GM12873 (cell line): ENCODE data around the gene STYXL2.
A peak's percentile ranks its signal among the peaks of the same experiment; 100 is the strongest.

Source experiments
- TF ChIP-seq, protein P1 (sequence below): IDR thresholded peaks from 2 replicates; pipeline ENCODE4 v1.5.1; 2012; ENCODE audit warnings: low read depth, mild to moderate bottlenecking, moderate library complexity, low read length, control low read depth; ENCODE audit not compliant: insufficient read depth; ENCODE audit errors: missing control alignments

Gene STYXL2

DNA sequence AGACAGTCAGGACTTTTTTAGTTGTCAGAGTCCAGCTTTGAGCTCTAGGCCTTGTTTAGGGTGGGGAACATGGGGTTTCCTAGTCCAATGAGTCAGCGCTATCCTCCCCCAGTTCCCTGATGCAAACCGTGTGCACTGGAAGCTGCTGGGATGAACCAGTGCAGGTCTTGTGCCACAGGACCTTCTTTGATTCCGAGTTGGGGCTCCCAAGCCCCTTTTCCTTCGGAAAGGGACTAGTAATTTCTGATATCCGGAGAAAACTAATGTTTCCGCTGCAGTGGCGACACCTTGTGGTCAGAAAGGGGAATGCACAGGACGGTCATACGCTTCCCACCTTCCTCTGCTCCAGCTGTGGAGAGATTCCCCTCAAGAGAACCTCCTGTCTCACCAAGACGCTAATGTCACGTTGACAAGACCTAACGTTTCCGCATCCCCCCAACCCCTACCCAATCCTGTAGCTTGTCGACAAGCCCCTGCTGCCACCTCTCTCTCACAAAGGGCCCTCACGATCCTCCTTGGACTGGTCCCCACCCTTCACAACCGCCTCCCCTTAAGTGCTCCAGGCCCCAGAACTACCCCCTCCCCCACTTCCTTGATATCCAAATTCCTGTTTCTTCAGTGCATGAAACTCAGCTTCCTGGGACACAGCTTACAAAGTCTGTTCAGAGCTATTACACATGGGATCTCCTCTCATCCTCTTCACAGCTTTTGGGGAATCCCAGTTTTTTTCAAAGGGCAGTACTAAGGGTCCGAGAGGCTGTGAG is 34.6 kb upstream of the STYXL2 start:
- TF ChIP-seq, protein P1, sequence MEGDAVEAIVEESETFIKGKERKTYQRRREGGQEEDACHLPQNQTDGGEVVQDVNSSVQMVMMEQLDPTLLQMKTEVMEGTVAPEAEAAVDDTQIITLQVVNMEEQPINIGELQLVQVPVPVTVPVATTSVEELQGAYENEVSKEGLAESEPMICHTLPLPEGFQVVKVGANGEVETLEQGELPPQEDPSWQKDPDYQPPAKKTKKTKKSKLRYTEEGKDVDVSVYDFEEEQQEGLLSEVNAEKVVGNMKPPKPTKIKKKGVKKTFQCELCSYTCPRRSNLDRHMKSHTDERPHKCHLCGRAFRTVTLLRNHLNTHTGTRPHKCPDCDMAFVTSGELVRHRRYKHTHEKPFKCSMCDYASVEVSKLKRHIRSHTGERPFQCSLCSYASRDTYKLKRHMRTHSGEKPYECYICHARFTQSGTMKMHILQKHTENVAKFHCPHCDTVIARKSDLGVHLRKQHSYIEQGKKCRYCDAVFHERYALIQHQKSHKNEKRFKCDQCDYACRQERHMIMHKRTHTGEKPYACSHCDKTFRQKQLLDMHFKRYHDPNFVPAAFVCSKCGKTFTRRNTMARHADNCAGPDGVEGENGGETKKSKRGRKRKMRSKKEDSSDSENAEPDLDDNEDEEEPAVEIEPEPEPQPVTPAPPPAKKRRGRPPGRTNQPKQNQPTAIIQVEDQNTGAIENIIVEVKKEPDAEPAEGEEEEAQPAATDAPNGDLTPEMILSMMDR, result peak; percentile 97

DNA sequence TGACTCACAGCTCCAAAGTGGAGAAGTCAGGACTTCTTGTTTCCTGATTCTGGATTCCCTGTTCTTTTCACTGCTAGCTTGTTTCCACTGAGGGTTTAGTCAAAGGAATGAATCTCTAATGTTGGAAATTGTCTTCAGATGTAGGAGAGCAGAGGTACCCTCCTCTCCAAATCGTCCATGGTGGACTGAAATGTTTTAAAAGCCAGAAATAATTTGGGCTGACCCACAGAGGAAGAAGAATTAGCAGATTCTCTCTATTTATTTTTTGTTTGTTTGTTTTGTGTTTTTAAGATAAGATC is 34.1 kb upstream of the STYXL2 start:
- TF ChIP-seq, protein P1, result no peak

DNA sequence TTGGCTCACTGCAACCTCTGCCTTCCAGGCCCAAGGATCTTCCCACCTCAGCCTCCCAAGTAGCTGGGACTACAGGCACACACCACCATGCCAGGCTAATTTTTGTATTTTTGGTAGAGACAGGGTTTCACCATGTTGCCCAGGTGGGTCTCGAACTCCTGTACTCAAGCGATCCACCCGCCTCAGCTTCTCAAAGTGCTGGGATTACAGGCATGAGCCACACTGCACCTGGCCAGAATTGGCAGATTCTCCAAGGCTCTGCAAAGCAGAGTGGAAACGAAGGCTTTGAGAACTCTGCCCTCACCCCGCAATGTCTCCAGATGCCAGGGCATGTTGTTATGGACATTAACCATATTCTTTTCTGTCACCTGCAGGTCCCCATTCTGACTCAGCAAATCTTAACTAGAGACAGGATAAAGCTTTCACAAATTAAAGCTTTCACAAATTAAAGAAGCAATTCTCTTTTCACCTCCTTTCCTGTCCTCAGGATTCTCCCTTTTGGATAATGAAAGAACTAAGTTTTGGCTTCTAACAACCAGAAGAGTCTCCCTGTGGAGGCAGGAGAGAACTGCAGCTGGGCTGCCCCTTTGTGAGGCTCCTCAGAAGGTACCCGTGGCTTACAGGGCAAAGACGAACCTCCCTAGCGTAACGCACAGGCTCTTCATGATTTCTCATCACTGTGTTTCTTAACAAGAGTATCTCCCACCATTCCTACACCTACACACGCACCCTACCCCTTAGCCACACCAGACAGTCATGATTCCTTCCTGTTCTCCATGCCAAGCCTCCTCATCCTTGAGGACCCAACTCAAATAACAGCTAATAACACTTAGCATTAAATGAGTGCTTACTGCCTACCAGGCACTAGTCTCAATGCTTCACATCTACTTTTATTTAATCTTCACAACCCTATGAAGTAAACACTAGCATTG is 33.5 kb upstream of the STYXL2 start:
- TF ChIP-seq, protein P1, result peak; percentile 53

DNA sequence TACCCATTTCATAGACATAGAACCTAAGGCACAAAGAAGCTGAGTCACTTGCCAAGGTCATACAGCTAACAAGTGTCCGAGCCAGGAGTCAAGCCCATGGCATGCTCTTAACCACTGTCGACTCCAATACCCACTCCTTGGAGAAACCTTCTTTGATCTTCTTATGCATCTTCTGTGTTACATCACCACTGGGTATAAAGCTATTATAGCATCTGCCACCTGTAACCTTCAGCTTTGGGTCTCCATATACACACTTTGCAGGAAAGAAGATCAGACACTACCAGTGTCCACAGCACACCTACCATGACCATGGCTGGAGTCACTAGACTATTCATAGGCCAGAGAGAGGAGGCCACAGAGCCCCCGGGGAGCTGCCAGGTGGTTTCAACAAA is 32.8 kb upstream of the STYXL2 start:
- TF ChIP-seq, protein P1, result no peak

DNA sequence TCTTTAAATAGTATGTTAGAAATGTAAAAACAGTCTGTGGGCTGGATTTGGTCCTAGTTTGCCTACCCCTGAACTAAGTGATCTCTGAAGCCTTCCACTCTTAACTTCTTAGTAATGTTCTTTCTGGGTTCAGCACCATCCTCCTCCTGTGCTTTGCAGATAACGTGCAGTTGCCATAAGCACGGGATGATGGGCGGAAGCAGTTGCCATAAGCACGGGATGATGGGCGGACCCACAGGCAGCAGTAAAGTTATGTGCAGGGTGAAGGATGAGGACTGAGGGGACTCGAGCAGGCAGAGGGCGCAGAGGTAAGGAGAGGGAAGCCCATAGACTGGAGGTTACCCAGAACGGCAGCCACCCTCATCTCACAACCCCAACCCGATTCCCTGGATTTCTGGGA is 29.3 kb upstream of the STYXL2 start:
- TF ChIP-seq, protein P1, result no peak

DNA sequence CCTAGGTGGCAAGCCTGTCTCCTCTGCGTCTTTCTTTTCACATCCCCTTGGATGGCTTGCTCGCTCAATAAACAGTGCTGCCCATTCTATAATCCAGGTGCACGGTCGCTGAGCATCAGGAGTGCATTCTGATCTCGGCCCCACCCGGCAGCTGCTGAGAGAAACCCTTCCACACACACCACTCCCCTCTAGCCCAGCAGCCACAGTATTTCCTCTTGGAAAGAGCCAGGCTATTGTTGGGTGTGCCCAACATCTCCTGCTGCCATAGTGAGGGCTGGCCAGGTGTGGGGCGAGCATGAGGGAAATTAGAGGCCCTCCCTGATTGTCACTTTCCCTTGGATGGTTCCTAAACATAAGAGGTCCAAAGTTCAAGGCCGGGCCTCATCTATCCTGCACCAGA is 28.4 kb upstream of the STYXL2 start:
- TF ChIP-seq, protein P1, result no peak

DNA sequence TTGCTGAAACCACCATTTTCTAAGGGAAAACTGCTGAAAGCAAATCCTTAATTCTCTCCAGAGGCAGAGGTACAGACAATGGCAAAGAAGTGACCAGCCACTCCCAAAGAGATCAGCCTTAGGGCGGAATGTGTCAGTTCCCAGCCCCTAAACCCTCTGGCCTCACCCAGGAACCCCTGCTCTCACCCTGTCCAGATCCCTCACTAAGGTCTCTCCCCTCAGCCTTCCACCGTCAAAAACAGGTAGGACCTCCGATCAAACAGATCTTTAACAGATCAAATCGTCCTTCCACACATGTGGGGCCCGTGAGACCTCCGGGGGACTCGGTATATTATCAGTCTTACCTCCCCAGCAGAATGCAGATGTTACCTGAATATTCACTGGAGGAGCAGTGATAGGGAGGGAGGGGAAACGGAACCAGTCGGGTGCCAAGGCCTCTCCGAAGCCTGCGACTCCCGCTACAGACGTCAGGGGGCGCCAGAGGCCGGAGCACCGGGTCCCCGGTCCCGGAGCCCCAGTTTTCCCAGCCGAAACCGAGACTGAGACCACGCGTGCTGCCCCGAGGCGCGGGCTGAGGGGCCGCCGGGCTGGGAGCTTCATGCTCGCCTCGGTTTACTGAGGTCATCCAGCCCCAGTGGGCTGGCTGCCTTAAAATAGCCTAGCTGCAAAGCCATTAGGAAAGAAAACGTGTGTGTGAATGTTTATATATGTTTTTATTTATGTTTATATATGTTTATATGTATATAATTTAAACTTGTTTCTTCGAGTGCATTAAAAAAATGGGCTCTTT is 27.3 kb upstream of the STYXL2 start:
- TF ChIP-seq, protein P1, result peak; percentile 94
